Measurements from ENCODE around the gene SLC45A3. TPM values are rescaled to one million over a fixed set of nuclear protein-coding genes. Genes with fewer than 3 reads are reported as not detected.
"Not testable (repeated sequence)": the region's sequence is repeated elsewhere in the genome, so short reads cannot be mapped to it uniquely, and the experiment has no call there.

The SLC45A3 gene
- 1 to 10 TPM in 5 of 8 experiments, under 1 TPM in 3; 0.40 to 2.7 (median 2.0) TPM for total RNA-seq

GRCh38 chr1:205680073-205680851 lies at the start of gene SLC45A3:
TSS of gene SLC45A3 (minus strand) at chr1:205680509. CDS start at chr1:205664656, 15,853 bp downstream.
- peak within 1 kb of the TSS; percentile 46 to 64 (median 55) for H3K4me3 ChIP-seq
- peak; percentile 85 to 90 (median 86) for ATAC-seq (replicated peaks in 6 of 8)
- H3K4me1 ChIP-seq (replicated peaks in 1 of 2) = peaks cover 6 to 8% of the 10 kb centered on the region in 2 donors
- H3K27ac ChIP-seq = no peak within 1 kb of the TSS
- in situ Hi-C loops (cut with MboI; ENCODE audit: low pct_unique_long_range_greater_than_20kb in 2 of 9, low sequenced_read_pairs in 9 of 9, unreplicated experiment in 9 of 9) = no loop called here
- 0 to 15% (median 1%) methylated on average over 1 to 14 of the region's 86 CpGs; no CpG with 5 or more reads in 5 of the 10 experiments for WGBS, 10 experiments

DNA sequence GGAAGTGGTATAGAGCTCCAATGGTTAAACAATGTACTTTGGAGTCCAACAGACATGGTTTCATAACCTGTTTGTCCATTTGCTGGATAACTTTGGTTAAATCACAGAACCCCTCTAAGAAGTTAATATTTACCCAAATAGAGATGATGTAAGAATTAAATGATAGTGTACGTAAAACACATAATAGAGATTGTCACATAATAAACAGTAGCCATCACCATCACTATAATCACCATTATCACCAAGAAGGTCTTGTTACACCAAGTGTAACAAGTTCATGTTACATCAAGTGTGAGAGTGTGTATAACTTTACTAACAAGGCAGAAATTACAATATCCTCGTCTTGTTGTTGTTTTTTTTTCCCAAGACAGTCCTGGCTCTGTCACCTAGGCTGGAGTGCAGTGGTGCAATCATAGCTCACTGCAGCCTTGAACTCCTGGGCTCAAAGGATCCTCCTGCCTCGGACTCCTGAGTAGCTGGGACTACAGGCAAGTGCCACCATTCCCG lies 46.4 kb upstream of the SLC45A3 start:
- H3K4me3 ChIP-seq = no peak overlapping the region
- 66 to 100% (median 91%) methylated on average over 1 to 4 of the region's 4 CpGs for WGBS, 10 experiments
- in situ Hi-C loops (cut with MboI; ENCODE audit: low pct_unique_long_range_greater_than_20kb in 2 of 9, low sequenced_read_pairs in 9 of 9, unreplicated experiment in 9 of 9) = no loop called here
- ATAC-seq (replicated peaks in 6 of 8) = no peak
- H3K4me1 ChIP-seq (replicated peaks in 1 of 2) = no peaks in the 10 kb centered on the region
- H3K27ac ChIP-seq = no peak overlapping the region

- no peak overlapping the region for H3K27ac ChIP-seq
- H3K4me1 ChIP-seq (replicated peaks in 1 of 2) = no peaks in the 10 kb centered on the region
- H3K4me3 ChIP-seq = no peak overlapping the region
- 29 to 100% (median 100%) methylated on average over 1 of the region's 1 CpG; no CpG with 5 or more reads in 1 of the 10 experiments for WGBS, 10 experiments
- ATAC-seq (replicated peaks in 6 of 8) = no peak
- in situ Hi-C loops (cut with MboI; ENCODE audit: low pct_unique_long_range_greater_than_20kb in 2 of 9, low sequenced_read_pairs in 9 of 9, unreplicated experiment in 9 of 9) = no loop called here
These were observed 45.2 kb upstream of the SLC45A3 start for GRCh38 chr1:205725514-205725913.

DNA sequence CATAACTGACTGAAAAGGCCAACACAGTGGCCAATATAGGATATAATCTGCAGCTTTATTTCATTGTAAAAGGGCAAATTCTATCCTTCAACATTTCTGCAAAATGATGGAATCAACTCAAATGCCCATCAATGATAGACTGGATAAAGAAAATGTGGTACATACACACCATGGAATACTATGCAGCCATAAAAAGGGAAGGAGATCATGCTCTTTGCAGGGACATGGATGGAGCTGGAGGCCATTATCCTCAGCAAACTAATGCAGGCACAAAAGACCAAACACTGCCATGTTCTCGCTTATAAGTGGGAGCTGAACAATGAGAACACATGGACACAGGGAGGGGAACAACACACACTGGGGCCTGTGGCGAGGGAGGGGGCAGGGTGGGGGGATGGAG lies 40.4 kb upstream of the SLC45A3 start:
- in situ Hi-C loops (cut with MboI; ENCODE audit: low pct_unique_long_range_greater_than_20kb in 2 of 9, low sequenced_read_pairs in 9 of 9, unreplicated experiment in 9 of 9); H3K4me3 ChIP-seq; ATAC-seq (replicated peaks in 6 of 8); H3K27ac ChIP-seq; H3K4me1 ChIP-seq (replicated peaks in 1 of 2): not testable (repeated sequence)
- WGBS, 10 experiments = 100% methylated on average over 1 of the region's 2 CpGs; no CpG with 5 or more reads in 6 of the 10 experiments

DNA sequence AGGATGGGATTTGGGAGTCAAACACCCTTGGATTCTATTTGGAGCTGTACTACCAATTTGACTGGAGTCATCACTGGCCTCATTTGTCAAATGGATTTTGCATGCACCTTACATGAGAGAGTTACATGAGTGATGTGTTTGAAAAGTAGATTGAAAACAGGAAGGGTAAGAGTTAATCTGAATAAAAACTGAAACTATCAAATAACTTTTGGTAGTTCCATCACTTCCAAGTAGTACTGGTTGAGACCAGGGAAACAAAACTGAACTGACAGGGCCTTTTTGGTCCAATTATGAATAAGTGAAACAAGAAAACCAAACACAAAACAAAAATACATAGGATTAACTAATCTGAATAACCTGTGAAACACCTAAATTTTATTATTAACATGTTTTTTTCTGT lies 39.5 kb upstream of the SLC45A3 start:
- Histone ChIP-seq H3K4me1 (replicated peaks in 1 of 2) (no peaks in the 10 kb centered on the region), H3K27ac (no peak overlapping the region), H3K4me3 (no peak overlapping the region)
- in situ Hi-C loops (cut with MboI; ENCODE audit: low pct_unique_long_range_greater_than_20kb in 2 of 9, low sequenced_read_pairs in 9 of 9, unreplicated experiment in 9 of 9) = no loop called here
- ATAC-seq (replicated peaks in 6 of 8) = no peak

DNA sequence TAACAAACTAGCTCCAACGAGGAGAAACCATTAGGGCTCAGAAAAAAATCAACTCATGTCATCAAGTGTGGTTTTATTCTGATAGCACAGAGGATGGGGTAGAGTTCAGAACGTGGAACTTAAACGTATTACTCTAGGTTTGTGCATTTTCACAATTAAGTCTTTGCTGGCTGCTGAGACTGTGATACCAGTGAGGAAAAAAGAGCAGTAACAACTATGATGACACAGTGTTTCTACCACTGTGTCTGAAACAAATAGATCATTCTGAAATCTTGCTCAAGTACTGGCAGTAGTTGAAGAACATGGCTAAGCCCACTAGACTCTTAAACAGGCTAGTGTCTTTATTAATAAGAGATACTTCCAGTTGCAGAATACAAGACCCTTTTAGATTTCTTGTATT lies 38.7 kb upstream of the SLC45A3 start:
- 36 to 100% (median 91%) methylated on average over 1 to 3 of the region's 3 CpGs for WGBS, 10 experiments
- H3K27ac ChIP-seq = no peak overlapping the region
- H3K4me1 ChIP-seq (replicated peaks in 1 of 2) = peaks cover 3 to 6% of the 10 kb centered on the region in 2 donors
- ATAC-seq (replicated peaks in 6 of 8) = no peak
- in situ Hi-C loops (cut with MboI; ENCODE audit: low pct_unique_long_range_greater_than_20kb in 2 of 9, low sequenced_read_pairs in 9 of 9, unreplicated experiment in 9 of 9) = no loop called here
- no peak overlapping the region for H3K4me3 ChIP-seq

- ATAC-seq (replicated peaks in 6 of 8) = no peak
- in situ Hi-C loops (cut with MboI; ENCODE audit: low pct_unique_long_range_greater_than_20kb in 2 of 9, low sequenced_read_pairs in 9 of 9, unreplicated experiment in 9 of 9) = no loop called here
- H3K4me3 ChIP-seq = no peak overlapping the region
- no peak overlapping the region for H3K27ac ChIP-seq
- H3K4me1 ChIP-seq (replicated peaks in 1 of 2) = peaks cover 10% of the 10 kb centered on the region in 2 donors
- 81 to 100% (median 94%) methylated on average over 2 to 7 of the region's 7 CpGs for WGBS, 10 experiments
These were observed 36.2 kb upstream of the SLC45A3 start for GRCh38 chr1:205716371-205717132.

DNA sequence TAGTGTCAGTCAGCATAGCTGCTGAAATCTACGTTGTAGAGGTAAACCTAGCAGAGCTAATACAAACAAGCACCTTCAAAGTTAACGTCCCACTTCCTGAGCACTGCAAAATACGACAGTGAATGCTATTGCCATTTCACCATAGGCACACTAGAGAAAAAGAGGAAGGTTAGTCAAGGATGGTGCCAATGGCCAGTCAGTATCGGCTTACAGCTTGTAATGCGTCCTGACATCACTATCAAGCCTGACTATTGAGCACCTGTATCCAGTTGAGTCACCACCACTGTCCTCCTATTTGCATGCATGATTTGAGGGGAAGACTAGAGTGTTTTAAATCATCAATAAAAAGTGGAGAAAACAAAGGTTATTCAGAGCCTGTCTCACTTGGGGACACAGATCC lies 35.3 kb upstream of the SLC45A3 start:
- in situ Hi-C loops (cut with MboI; ENCODE audit: low pct_unique_long_range_greater_than_20kb in 2 of 9, low sequenced_read_pairs in 9 of 9, unreplicated experiment in 9 of 9) = no loop called here

GRCh38 chr1:205714906-205715246 lies 34.6 kb upstream of the SLC45A3 start:
- in situ Hi-C loops (cut with MboI; ENCODE audit: low pct_unique_long_range_greater_than_20kb in 2 of 9, low sequenced_read_pairs in 9 of 9, unreplicated experiment in 9 of 9) = no loop called here
- H3K27ac ChIP-seq = no peak overlapping the region
- 40 to 99% (median 90%) methylated on average over 1 to 4 of the region's 4 CpGs; no CpG with 5 or more reads in 3 of the 10 experiments for WGBS, 10 experiments
- H3K4me1 ChIP-seq (replicated peaks in 1 of 2) = peaks cover 10 to 12% of the 10 kb centered on the region in 2 donors
- H3K4me3 ChIP-seq = no peak overlapping the region
- no peak for ATAC-seq (replicated peaks in 6 of 8)

More for the DNA sequence above, 35.3 kb upstream of the SLC45A3 start:
- Histone ChIP-seq H3K27ac (no peak overlapping the region), H3K4me3 (no peak overlapping the region), H3K4me1 (replicated peaks in 1 of 2) (peaks cover 10 to 12% of the 10 kb centered on the region in 2 donors)
- ATAC-seq (replicated peaks in 6 of 8) = no peak
- WGBS, 10 experiments = 85 to 100% (median 89%) methylated on average over 2 to 5 of the region's 5 CpGs; no CpG with 5 or more reads in 1 of the 10 experiments

GRCh38 chr1:205714190-205714905 lies 34.0 kb upstream of the SLC45A3 start:
- WGBS, 10 experiments = 56 to 100% (median 73%) methylated on average over 1 to 5 of the region's 5 CpGs
- peak; percentile 15 to 80 (median 66) for ATAC-seq (replicated peaks in 6 of 8)
- no peak overlapping the region for H3K27ac ChIP-seq
- no peak overlapping the region for H3K4me3 ChIP-seq
- peaks cover 10 to 12% of the 10 kb centered on the region in 2 donors for H3K4me1 ChIP-seq (replicated peaks in 1 of 2)
- in situ Hi-C loops (cut with MboI; ENCODE audit: low pct_unique_long_range_greater_than_20kb in 2 of 9, low sequenced_read_pairs in 9 of 9, unreplicated experiment in 9 of 9) = no loop called here

GRCh38 chr1:205711105-205712048 lies 31.1 kb upstream of the SLC45A3 start:
- no peak overlapping the region for H3K27ac ChIP-seq
- in situ Hi-C loops (cut with MboI; ENCODE audit: low pct_unique_long_range_greater_than_20kb in 2 of 9, low sequenced_read_pairs in 9 of 9, unreplicated experiment in 9 of 9) = no loop called here
- WGBS, 10 experiments = 28 to 94% (median 41%) methylated on average over 2 to 8 of the region's 8 CpGs; no CpG with 5 or more reads in 1 of the 10 experiments

More at GRCh38 chr1:205711105-205712048, 31.1 kb upstream of the SLC45A3 start:
- Histone ChIP-seq H3K4me3 (no peak overlapping the region), H3K4me1 (replicated peaks in 1 of 2) (peaks cover 10 to 12% of the 10 kb centered on the region in 2 donors)
- ATAC-seq (replicated peaks in 6 of 8) = peak; percentile 68 to 92 (median 82)

All from motor neuron (in vitro differentiated cells).